HuH-7.5 (cell line): Measurements from ENCODE around the gene CLEC20A.
"Not testable (repeated sequence)": the region's sequence is repeated elsewhere in the genome, so short reads cannot be mapped to it uniquely, and the experiment has no call there.

Experiments
- DNase-seq: peaks from one replicate; pipeline ENCODE4 v3.0.0; 2011; ENCODE audit warnings: low spot score

CLEC20A gene

GRCh38 chr1:178528953-178529335 lies 32.2 kb upstream of the CLEC20A start:
- DNase-seq: no peak

GRCh38 chr1:178528228-178528952 lies 31.6 kb upstream of the CLEC20A start:
- DNase-seq: no peak

- DNase-seq: no peak
These were observed 30.4 kb upstream of the CLEC20A start for GRCh38 chr1:178527117-178527516.

GRCh38 chr1:178521241-178521640 lies 24.5 kb upstream of the CLEC20A start:
- DNase-seq: no peak

- no peak for DNase-seq
These were observed 24.0 kb upstream of the CLEC20A start for GRCh38 chr1:178520803-178521202.

- DNase-seq: no peak
These were observed 22.1 kb upstream of the CLEC20A start for GRCh38 chr1:178518894-178519293.

GRCh38 chr1:178516110-178516509 lies 19.3 kb upstream of the CLEC20A start:
- no peak for DNase-seq

- DNase-seq: no peak
These were observed 16.7 kb upstream of the CLEC20A start for GRCh38 chr1:178513278-178513983.

- DNase-seq: no peak
These were observed 16.0 kb upstream of the CLEC20A start, which contains the start of gene TEX35 for GRCh38 chr1:178512566-178513277. TSS of gene TEX35 (plus strand) at chr1:178513109. CDS start at chr1:178513189, 80 bp downstream.

GRCh38 chr1:178510155-178510554 lies 13.4 kb upstream of the CLEC20A start:
- no peak for DNase-seq

GRCh38 chr1:178509414-178510007 lies 12.7 kb upstream of the CLEC20A start:
- no peak for DNase-seq

- DNase-seq: peak; percentile 28
These were observed 9.9 kb upstream of the CLEC20A start for GRCh38 chr1:178506669-178507068.

- DNase-seq: no peak
These were observed 9.4 kb upstream of the CLEC20A start for GRCh38 chr1:178506177-178506576.

- DNase-seq: no peak
These were observed 7.5 kb upstream of the CLEC20A start for GRCh38 chr1:178504286-178504685.

GRCh38 chr1:178503849-178504248 lies 7.1 kb upstream of the CLEC20A start:
- no peak for DNase-seq

- DNase-seq: not testable (repeated sequence)
These were observed 6.6 kb upstream of the CLEC20A start for GRCh38 chr1:178503316-178503715.

GRCh38 chr1:178502856-178503255 lies 6.1 kb upstream of the CLEC20A start:
- no peak for DNase-seq

GRCh38 chr1:178502330-178502714 lies 5.6 kb upstream of the CLEC20A start:
- DNase-seq: no peak

- DNase-seq: peak; percentile 85
These were observed 5.1 kb upstream of the CLEC20A start for GRCh38 chr1:178501705-178502329.

GRCh38 chr1:178500936-178501554 lies 4.3 kb upstream of the CLEC20A start:
- no peak for DNase-seq

GRCh38 chr1:178500091-178500770 lies 3.5 kb upstream of the CLEC20A start:
- peak; percentile 37 for DNase-seq
